GM19324 (cell line): ENCODE results near the gene ZNF791.
"Not testable (repeated sequence)": the region's sequence is repeated elsewhere in the genome, so short reads cannot be mapped to it uniquely, and the experiment has no call there.

Experiments used
- ATAC-seq: cut with Tn5 transposase; IDR thresholded peaks from one replicate; pipeline ENCODE4 v1.9.1; 2021; ENCODE audit warnings: mild to moderate bottlenecking, moderate library complexity; ENCODE audit not compliant: unreplicated experiment, low FRiP score

ZNF791 gene

DNA sequence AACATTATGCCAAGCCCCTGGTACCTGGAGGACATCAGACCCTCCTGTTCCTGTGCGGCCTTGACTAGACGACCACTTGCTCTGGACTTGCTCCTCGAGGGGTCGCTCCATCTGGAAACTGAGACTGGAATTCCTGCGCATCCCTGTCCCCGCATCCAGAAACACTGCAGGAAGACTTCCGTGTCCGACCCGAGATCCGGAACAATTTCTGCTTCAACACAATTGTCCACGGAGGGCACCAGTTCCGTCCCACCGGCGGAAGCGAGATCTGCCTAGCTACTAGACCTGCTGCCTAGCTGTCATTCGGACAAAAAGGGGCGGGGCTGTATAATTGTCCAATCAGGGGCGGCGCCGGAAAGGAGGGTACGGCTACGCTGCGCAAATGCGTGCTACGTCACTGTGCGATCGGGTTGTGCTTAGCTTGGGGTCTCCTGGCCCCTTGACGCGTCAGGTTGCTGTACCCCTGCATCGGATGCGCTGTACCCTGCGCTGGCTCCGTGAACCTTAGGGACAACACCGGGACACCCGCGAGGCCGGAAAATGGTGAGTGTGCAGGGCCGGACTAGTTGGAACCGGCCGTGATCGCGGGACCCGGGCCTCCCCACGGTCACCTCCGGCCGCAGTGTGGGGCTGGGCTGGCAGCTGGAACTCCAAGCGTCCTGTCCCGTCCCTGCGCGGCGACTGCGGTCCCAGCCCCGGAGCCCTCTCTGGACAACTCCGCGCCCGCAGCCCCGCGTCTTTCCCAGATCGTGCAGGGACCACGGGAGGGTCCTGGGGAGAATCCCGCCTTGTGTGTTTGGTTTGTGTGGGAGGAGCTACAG, at the start of gene ZNF791, which contains the start of gene ZNF490:
Gene ZNF791, plus strand, starts transcription at position 381 of the 821 bp plus-strand sequence. Its CDS starts 160 bp downstream, at position 541.
Gene ZNF490, minus strand, starts transcription at position 274 of the 821 bp plus-strand sequence. Its CDS starts 133 bp downstream, at position 141.
- ATAC-seq, result peak; percentile 78

DNA sequence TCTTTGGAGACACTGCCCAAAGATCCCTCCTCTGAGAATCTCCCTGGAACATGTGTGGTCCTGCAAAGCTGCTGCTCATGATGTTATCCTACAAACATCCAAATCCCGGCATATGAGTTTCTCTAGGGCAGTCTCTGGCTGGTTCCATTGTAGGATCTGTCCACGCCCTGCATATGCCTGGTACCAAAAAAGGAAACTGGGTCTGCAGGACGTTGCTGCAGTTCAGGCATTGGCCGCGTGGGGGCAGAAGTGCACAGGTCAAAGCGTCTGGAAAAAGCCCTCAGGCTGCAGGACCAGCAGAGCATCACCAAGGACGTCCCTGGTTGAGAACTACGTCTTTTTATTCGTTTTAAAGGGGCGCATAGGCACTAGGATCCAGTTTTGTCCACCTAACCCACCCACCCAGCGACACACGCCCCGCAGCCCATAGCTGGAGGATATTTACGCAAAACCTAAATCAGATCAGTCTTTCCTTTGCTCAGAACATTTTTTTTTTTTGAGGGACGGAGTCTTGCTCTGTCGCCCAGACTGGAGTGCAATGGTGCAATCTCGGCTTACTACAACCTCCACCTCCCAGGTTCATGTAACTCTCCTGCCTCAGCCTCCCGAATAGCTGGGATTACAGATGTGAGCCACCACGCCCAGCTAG, 46.6 kb upstream of the ZNF791 start:
- no peak for ATAC-seq

DNA sequence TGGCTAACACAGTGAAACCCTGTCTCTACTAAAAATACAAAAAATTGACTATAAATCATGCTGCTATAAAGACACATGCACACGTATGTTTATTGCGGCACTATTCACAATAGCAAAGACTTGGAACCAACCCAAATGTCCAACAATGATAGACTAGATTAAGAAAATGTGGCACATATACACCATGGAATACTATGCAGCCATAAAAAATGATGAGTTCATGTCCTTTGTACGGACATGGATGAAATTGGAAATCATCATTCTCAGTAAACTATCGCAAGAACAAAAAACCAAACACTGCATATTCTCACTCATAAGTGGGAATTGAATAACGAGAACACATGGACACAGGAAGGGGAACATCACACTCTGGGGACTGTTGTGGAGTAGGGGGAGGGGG, 44.3 kb upstream of the ZNF791 start:
- not testable (repeated sequence) for ATAC-seq

DNA sequence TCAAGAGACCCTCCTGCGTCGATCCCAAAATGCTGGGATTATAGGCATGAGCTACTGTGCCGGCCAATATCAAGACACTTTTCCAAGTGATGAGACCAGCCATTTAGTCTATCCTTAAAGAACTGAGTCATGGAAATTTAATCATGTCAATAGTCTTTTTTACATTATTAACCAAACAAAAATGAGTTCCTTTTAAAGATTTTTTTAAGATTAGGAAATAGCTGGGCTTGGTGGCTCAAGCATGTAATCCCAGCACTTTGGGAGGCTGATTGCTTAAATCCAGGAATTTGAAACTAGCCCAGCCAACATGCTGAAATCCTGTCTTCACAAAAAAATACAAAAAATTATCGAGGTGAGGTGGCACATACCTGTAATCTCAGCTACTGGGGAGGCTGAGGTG, 42.8 kb upstream of the ZNF791 start:
- ATAC-seq, result no peak

DNA sequence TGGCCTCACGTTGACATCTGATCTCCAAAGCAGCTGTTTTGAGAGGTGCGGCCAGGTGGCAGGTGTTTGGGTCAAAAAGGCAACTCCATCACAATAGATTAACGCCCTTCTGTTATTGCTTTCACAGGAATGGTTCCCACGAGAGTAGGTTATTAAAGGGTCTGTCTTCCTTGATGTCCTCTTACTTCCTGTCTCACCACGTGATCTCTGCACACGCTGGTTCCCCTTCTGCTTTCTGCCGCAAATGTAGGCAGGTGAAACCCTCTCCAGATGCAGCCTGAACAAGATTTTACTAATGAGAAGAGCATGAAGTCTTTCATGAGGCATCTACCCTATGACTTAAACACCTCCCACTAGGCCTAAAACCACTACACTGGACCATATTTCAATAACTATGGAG, 36.7 kb upstream of the ZNF791 start:
- ATAC-seq, result no peak

DNA sequence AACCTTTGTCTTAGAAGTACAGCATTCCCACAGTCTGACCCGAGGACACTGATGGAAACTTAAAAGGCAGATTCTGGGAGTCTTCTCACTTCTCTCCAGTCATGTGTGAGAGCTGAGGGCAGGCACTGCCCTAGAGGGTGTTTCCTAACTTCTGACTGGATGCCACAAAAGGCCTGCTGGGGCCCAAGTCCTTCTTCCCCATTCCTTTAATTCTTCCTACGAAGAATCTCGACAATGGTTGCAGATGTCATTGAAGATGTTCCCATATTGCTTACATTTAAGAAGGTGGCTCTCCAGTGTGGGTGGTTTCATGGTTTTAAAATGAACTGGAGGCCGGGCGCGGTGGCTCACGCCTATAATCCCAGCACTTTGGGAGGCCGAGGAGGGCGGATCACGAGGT, 32.1 kb upstream of the ZNF791 start:
- ATAC-seq, result no peak

DNA sequence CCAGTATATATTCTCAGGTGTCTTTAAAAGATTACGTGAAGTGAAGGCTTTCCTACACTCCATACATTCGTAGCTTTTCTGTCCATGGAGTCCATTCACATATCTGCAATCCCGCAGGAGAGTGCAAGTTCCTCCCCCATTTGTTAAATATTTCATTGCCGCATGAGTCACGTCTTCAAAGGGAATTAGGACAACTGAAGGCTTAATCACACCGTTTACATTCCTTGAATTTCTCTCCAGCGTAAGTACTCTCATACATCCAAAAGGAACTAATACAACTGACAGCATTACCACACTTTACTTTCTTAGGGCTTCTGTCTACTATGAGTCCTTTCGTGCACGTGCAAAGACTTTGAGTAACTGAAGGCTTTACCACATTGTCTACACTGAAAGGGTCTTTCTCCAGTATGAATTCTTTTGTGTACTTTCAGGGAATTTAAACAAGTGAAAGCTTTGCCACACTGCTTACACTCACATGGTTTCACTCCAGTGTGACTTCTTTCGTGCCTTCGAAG, 30.5 kb upstream of the ZNF791 start:
- ATAC-seq, result no peak

DNA sequence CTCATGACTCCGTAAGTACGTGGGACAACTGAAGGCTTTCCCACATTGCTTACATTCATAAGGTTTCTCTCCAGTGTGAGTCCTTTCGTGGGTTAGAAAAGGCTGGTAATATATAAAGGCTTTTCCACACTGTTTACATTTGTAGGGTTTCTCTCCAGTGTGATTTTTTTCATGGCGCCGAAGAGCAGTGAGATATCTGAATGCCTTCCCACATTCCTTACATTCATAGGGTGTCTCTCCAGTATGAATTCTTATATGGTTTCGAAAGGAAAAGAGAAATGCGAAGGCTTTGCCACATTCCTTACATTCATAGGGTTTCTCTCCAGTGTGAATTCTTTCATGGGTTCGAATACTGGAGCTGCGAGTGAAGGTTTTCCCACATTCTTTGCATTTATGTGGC, 29.6 kb upstream of the ZNF791 start:
- ATAC-seq, result no peak

DNA sequence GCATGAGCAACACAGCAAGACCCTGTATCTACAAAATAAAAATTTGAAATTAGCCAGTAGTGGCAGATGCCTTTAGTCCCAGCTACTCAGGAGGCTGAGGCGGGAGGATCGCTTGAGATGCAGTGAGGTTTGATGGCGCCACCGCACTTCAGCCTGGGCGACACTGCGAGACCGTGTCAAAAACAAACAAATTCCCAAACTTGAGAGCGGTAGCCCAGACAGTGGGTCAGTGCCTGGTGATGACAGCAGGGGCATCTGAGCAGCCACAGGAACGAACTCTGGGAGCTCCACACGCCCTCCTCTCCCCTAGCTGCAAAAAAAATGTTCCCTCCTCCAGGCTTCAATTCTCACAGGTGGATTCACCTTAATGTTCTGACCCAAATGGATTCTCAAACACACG, 14.2 kb upstream of the ZNF791 start:
- ATAC-seq, result no peak

DNA sequence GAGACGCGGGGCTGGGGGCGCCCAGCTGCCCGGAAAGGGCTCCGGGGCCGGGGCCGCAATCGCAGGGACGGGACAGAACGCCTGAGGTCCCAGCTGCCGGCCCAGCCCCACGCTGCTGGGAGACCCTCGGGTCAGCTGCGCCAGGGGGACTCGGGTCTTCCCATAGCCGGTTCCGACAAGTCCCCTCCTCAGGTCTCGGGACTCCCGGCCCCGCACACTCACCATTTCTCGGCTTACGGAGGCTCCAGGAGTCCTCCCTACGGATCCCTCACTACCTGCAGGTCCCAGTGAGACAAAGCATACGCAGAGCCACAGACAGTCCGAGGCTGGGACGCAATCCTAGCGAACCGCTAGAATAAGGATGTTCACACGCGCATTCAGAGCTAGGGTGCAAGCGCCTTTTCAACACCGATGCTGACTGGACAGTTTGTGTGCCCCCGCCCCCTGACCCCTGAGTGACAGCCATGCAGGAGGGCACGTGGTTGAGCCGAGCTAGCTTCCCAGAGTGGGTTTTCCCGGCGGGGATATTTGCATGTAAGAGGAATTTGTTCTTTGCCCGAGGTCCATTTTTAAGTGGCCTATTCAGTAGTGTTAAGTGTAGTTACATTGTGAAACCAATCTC, 13.7 kb upstream of the ZNF791 start:
- no peak for ATAC-seq

DNA sequence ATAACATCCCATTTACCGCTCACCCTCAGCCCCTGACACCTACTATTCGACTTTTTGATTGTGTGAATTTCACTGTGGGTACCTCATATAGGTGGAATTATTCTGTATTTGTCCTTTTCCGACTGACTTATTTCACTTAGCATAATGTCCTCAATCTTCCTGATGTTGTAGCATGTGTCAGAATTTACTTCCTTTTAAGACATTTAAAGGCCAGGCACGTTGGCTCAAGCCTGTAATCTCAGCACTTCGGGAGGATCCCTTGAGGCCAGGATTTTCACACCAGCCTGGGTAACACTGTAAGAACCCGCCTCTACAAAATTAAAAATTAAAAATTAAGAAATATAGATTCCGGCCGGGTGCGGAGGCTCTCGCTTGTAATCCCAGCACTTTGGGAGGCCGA, 13.1 kb upstream of the ZNF791 start:
- ATAC-seq, result no peak

DNA sequence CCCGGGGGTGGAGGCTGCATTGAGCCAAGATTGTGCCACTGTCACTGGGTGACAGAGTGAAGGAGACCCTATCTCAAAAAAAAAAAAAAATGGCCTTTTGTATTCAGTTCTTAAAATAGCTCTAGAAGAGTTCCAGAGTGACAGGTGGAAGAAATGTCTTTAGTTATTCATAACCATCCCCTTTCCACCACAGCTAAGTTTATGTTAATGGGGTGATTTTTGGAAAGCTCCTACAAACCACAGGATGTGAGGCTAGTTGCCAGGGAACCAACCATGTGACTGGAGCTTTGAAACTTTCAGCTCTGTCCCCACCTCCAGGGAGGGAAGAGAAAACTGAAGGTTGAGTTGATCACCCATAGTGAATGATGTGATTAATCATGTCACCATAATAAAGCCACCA, 7.0 kb upstream of the ZNF791 start:
- ATAC-seq, result no peak

DNA sequence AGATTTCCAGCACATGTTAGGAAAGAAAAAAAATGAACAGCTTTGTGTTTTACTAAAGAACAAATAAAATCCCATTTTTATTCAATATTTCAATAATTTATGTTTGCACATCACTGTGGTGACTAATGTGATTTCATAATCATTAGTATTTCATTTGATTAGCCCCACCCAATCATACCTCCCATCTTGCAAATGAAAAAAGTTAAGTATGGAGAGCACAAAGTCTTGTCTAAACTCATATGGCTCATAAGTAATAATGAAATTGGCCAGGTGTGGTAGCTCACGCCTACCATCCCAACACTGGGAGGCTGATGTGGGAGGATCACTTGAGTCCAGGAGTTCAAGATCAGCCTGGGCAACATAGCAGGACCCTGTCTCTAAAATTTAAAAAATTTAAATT, 3.9 kb upstream of the ZNF791 start:
- ATAC-seq, result no peak

DNA sequence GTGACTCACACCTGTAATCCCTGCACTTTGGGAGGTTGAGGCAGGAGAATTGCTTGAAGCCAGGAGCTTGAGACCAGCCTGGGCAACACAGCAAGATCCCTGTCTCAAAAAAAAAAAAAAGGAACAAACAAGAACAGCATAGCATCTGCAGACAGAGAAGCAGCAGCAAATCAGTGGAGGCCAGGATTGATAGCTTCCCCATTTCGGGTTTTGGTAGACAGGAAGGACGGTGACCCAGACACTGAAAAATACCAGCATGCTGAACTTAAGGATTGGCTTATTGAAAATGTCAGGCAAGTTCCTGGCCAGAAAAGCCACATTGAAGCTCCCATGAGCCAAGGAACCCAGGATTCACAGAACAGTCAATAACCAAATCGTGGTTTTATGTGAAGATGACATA, 3.1 kb upstream of the ZNF791 start:
- no peak for ATAC-seq

DNA sequence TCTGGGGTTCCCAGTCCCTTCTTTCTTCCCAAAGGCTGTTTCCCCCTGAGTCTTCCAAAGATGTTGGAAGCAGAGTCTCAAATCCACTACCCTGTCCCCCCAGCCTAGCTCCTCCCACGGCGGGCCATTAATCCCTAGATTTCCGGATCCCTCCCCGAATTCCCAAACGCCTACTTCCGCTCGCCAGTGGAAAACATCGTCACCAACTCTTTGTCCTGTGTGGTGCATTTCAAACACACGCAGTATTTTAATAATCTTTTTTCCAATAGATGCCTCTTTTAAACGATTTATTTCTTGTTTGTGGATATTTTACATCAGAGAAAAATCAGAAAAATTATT, 610 bp downstream of the ZNF791 start:
- no peak for ATAC-seq

DNA sequence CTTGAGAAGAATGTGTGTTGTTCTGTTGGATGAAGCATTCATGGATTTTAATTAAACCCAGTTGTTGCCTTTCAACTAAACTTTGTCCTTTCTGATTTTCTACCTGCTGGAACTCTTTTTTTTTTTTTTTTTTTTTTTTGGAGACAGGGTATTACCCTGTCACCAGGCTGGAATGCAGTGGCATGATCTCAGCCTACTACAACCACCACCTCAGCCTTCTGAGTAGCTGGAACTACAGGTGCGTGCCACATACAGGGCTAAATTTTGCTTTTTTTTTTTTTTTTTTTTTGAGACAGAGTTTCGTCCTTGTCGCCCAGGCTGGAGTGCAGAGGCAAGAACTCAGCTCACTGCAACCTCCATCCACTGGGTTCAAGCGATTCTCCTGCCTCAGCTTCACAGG, 6.9 kb downstream of the ZNF791 start:
- no peak for ATAC-seq

DNA sequence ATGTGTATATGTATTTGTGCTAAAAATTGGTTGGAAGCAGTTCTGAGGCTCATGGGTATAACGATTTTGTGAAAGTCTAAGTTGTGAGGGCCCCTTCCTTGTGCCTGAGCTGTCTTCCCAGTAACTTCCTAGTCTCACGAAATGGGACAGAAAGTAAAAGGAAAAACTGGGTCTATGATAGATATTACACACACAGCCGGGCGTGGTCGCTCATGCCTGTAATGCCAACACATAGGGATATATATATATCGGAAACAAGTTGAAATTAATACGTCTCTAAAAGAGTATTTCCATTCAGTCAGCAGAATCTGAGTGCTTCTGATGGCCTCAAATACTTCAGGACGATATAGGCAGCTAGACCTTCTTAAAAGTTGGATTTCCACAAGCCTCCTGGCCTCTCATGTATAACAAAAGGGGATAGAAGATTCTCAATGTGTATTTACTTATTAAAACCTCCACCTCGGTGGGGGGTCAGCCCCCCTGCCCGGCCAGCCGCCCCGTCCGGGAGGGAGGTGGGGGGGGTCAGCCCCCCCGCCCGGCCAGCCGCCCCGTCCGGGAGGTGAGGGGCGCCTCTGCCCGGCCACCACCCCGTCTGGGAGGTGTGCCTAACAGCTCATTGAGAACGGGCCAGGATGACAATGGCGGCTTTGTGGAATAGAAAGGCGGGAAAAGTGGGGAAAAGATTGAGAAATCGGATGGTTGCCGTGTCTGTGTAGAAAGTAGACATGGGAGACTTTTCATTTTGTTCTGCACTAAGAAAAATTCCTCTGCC, 10.7 kb downstream of the ZNF791 start:
- ATAC-seq, result not testable (repeated sequence)

DNA sequence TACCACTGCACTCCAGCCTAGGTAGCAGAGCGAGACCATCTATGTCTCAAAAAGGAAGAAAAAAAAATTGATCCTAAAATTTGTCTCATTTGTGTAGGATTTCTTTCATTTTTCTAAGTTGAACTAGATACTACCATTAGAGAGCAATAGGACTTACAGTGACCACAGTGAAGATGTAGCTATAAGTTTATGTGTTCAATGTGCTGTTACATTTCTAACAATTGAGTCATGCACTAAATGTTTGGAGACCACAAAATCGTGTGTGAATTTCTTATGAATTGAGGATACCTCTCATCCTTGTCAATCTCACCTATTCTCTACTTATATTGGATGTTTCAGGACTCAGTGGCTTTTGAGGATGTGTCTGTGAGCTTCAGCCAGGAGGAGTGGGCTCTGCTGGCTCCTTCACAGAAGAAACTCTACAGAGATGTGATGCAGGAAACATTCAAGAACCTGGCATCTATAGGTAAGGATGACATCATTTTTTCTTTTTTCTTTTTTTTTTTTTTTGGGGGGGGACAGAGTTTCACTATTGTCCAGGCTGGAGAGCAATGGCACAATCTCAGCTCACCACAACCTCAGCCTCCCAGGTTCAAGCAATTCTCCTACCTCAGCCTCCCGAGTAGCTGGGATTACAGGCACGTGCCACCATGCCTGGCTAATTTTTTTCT, 12.8 kb downstream of the ZNF791 start:
- ATAC-seq, result no peak

DNA sequence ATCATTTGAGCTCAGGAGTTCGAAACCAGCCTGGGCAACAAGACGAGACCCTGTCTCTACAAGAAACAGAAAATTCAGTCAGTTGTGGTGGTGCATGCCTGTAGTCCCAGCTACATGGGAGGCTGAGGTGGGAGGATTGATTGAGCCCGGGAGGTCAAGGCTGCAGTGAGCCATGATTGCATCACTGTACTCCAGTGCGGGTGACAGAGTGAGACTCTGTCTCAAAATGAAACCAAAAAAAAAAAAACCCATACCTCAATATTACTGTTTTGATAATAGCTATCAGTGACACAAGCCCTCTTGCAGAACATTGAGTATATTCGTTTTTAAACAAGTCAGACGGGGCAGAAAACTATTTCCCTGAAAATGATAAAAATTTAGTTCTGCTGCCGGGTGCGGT, 16.2 kb downstream of the ZNF791 start:
- no peak for ATAC-seq
